Osteoblast (primary cell): Measurements from ENCODE around the gene IL1F10. TPM values are rescaled to one million over a fixed set of nuclear protein-coding genes. Genes with fewer than 3 reads are reported as not detected.
A peak's percentile ranks its signal among the peaks of the same experiment; 100 is the strongest.

Source experiments
- DNase-seq: peaks from one replicate; pipeline ENCODE4 v3.0.0; 2011; ENCODE audit warnings: low spot score, mixed read lengths; ENCODE audit not compliant: insufficient read length; ENCODE audit errors: missing footprints
- H2AFZ ChIP-seq: 2 replicates; pipeline ENCODE4 v1.6.0; 2011; ENCODE audit warnings: mild to moderate bottlenecking, low read length
- H3K27ac ChIP-seq: 2 replicates; pipeline ENCODE4 v1.5.1; 2011; ENCODE audit warnings: mild to moderate bottlenecking, low read depth, low read length, moderate library complexity
- H3K27me3 ChIP-seq: 2 replicates; pipeline ENCODE4 v1.6.0; 2012; ENCODE audit warnings: mild to moderate bottlenecking, control low read depth, inconsistent platforms, low read length, moderate library complexity; ENCODE audit not compliant: insufficient read depth
- H3K36me3 ChIP-seq: 2 replicates; pipeline ENCODE4 v1.5.1; 2011; ENCODE audit warnings: mild to moderate bottlenecking, low read length, control low read depth, moderate library complexity; ENCODE audit not compliant: insufficient read depth
- H3K4me1 ChIP-seq: 2 replicates; pipeline ENCODE4 v1.5.1; 2011; ENCODE audit warnings: mild to moderate bottlenecking, low read length, control low read depth, moderate library complexity; ENCODE audit not compliant: insufficient read depth
- H3K4me2 ChIP-seq: 2 replicates; pipeline ENCODE4 v1.6.0; 2011; ENCODE audit warnings: mild to moderate bottlenecking, low read length; ENCODE audit not compliant: insufficient read depth
- H3K4me3 ChIP-seq: fragments of 200-600 bp; sonication (generic); 3 replicates; pipeline ENCODE4 v1.5.1; 2012; ENCODE audit warnings: mild to moderate bottlenecking, low read length, inconsistent platforms; ENCODE audit not compliant: insufficient read depth
- H3K79me2 ChIP-seq: 2 replicates; pipeline ENCODE4 v1.6.0; 2012; ENCODE audit warnings: mild to moderate bottlenecking, low read length, control low read depth, inconsistent platforms; ENCODE audit not compliant: insufficient read depth
- H3K9me3 ChIP-seq: 2 replicates; pipeline ENCODE4 v1.5.1; 2011; ENCODE audit warnings: low read depth, low read length, control low read depth
- H4K20me1 ChIP-seq: 2 replicates; pipeline ENCODE4 v1.6.0; 2012; ENCODE audit warnings: mild to moderate bottlenecking, low read length, control low read depth; ENCODE audit not compliant: insufficient read depth
- CTCF ChIP-seq: IDR thresholded peaks from 2 replicates; pipeline ENCODE4 v1.5.1; 2011; ENCODE audit warnings: mild to moderate bottlenecking, low read depth, low read length, moderate library complexity; ENCODE audit errors: extremely low read depth
- total RNA-seq: library from RNA; depleted of rRNA; stranded (reverse); fragments of >200 nt; gene quantifications from 2 replicates; pipeline ENCODE4 v1.2.3, GENCODE V29; 2012

Gene IL1F10
- total RNA-seq, 1 donor = not detected

- H3K9me3 ChIP-seq = no peaks in the 10 kb centered on the region
- no peak overlapping the region for H3K4me2 ChIP-seq
- H4K20me1 ChIP-seq = no peaks in the 10 kb centered on the region
- no peaks in the 10 kb centered on the region for H3K36me3 ChIP-seq
- H2AFZ ChIP-seq = no peak overlapping the region
- no peak for TF ChIP-seq CTCF
- no peak overlapping the region for H3K27ac ChIP-seq
- DNase-seq = no peak
- no peak overlapping the region for H3K4me3 ChIP-seq
- H3K79me2 ChIP-seq = no peaks in the 10 kb centered on the region
- H3K27me3 ChIP-seq = no peaks in the 10 kb centered on the region
- H3K4me1 ChIP-seq = no peaks in the 10 kb centered on the region
Observed at GRCh38 chr2:113104054-113104611, 36.4 kb downstream of the IL1F10 start.

DNA sequence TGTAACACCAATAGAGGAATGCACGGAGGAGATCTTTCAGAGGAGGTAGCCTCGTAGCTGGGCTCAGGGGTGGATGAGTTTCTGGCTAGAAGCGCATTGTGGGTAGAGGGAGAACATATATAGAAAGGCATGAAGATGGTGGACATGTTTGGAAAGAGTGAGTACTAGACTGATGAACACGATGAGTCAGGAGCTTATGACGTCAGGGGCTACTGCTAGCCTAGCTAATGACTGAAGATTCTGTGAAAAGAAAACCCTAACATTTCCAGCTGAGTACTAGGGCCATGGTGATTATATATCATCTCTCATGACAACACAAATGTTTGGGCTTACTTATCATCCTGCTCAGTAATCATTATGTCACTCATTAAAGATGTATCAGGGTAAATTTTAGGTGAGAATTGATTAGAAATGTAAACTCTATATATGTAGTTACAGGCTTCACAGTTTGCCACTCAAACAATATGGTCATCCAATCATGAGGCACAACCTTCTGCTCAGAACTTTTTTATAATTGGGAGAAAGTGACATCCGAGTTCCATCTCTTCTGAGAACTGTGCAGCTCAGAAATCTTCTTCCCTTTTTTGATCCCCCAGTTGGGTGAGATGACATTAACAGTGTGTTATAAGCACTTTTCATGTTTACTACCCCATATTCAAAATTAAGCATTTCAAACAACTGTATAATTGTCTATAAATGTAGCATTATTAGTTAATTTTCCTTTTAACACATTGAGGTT is 37.4 kb downstream of the IL1F10 start:
- no peaks in the 10 kb centered on the region for H3K36me3 ChIP-seq
- H3K4me2 ChIP-seq = no peak overlapping the region
- H3K4me3 ChIP-seq = no peak overlapping the region
- H4K20me1 ChIP-seq = no peaks in the 10 kb centered on the region
- no peaks in the 10 kb centered on the region for H3K4me1 ChIP-seq
- no peak overlapping the region for H2AFZ ChIP-seq
- H3K27ac ChIP-seq = no peak overlapping the region
- no peak for TF ChIP-seq CTCF
- DNase-seq = peak; percentile 85
- H3K27me3 ChIP-seq = no peaks in the 10 kb centered on the region
- no peaks in the 10 kb centered on the region for H3K79me2 ChIP-seq
- H3K9me3 ChIP-seq = no peaks in the 10 kb centered on the region

DNA sequence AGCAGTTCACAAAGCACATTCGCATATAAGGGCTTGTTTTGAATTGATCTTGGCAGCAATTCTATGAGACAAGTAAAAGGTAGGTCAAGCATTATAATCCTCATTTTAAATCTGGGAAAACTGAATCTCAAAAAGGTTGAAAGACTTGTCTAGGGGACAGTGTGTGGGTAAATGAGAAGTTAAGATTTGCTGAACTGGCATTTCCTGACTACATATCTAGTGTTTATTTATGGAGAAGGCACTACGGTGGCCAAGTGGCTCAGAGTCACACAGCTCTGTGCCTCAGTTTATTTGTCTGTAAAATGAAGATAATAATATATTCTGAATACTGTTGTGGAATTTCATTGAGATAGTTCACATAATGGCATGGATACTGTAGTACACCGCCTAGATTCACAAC is 43.4 kb downstream of the IL1F10 start:
- no peak overlapping the region for H3K4me2 ChIP-seq
- H3K4me1 ChIP-seq = no peaks in the 10 kb centered on the region
- H2AFZ ChIP-seq = no peak overlapping the region
- no peaks in the 10 kb centered on the region for H3K36me3 ChIP-seq
- H4K20me1 ChIP-seq = no peaks in the 10 kb centered on the region
- DNase-seq = no peak
- no peak overlapping the region for H3K4me3 ChIP-seq
- H3K27ac ChIP-seq = no peak overlapping the region
- no peaks in the 10 kb centered on the region for H3K79me2 ChIP-seq
- no peak for TF ChIP-seq CTCF
- peaks cover 10% of the 10 kb centered on the region for H3K27me3 ChIP-seq
- H3K9me3 ChIP-seq = no peaks in the 10 kb centered on the region

DNA sequence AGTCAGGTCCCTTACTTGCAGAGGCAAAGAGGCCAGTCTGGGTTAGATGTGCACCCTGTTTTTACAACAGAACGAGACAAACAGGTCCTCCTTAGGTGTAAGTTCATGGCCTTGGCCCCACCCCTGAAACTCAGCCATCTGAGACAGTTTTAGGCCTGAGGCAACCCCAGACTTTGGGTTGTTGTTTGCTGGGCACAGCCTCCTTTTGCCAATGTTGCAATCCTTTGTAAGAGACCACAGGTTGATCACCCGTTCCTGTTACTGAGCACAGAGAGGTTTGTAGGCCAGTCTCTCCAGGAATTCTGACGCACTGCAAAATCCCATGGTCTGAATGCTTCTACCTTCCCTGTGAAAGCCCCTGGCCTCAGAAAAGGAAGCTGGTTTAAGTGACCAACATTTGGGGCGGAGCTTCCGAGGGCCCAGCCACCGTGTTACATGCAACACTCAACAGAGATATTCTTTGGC is 44.1 kb downstream of the IL1F10 start:
- no peaks in the 10 kb centered on the region for H4K20me1 ChIP-seq
- no peak for TF ChIP-seq CTCF
- no peaks in the 10 kb centered on the region for H3K79me2 ChIP-seq
- H2AFZ ChIP-seq = no peak overlapping the region
- H3K36me3 ChIP-seq = no peaks in the 10 kb centered on the region
- H3K4me2 ChIP-seq = no peak overlapping the region
- no peaks in the 10 kb centered on the region for H3K4me1 ChIP-seq
- DNase-seq = no peak
- no peak overlapping the region for H3K27ac ChIP-seq
- no peaks in the 10 kb centered on the region for H3K9me3 ChIP-seq
- H3K4me3 ChIP-seq = no peak overlapping the region
- peaks cover 10% of the 10 kb centered on the region for H3K27me3 ChIP-seq
